ENCODE data around the gene SON.

- TF ChIP-seq, protein P1, sequence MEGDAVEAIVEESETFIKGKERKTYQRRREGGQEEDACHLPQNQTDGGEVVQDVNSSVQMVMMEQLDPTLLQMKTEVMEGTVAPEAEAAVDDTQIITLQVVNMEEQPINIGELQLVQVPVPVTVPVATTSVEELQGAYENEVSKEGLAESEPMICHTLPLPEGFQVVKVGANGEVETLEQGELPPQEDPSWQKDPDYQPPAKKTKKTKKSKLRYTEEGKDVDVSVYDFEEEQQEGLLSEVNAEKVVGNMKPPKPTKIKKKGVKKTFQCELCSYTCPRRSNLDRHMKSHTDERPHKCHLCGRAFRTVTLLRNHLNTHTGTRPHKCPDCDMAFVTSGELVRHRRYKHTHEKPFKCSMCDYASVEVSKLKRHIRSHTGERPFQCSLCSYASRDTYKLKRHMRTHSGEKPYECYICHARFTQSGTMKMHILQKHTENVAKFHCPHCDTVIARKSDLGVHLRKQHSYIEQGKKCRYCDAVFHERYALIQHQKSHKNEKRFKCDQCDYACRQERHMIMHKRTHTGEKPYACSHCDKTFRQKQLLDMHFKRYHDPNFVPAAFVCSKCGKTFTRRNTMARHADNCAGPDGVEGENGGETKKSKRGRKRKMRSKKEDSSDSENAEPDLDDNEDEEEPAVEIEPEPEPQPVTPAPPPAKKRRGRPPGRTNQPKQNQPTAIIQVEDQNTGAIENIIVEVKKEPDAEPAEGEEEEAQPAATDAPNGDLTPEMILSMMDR (conservative IDR thresholded peaks at IDR 0.05; ENCODE audit: low read depth, low read length): no peak
- no peak for TF ChIP-seq EZH2 (IDR thresholded peaks at IDR 0.05; ENCODE audit: borderline replicate concordance, low read depth, low read length, poor library complexity, severe bottlenecking)
Observed at GRCh38 chr21:33510826-33511225, 32.0 kb upstream of the SON start.
